Raji (cell line): ENCODE results near the gene NFATC2IP.

Source experiments
- POLR2A ChIP-seq: IDR thresholded peaks from 2 replicates; pipeline ENCODE4 v1.6.1; 2011; ENCODE audit warnings: low read depth, low read length, control low read depth; ENCODE audit not compliant: insufficient read depth

Gene NFATC2IP

DNA sequence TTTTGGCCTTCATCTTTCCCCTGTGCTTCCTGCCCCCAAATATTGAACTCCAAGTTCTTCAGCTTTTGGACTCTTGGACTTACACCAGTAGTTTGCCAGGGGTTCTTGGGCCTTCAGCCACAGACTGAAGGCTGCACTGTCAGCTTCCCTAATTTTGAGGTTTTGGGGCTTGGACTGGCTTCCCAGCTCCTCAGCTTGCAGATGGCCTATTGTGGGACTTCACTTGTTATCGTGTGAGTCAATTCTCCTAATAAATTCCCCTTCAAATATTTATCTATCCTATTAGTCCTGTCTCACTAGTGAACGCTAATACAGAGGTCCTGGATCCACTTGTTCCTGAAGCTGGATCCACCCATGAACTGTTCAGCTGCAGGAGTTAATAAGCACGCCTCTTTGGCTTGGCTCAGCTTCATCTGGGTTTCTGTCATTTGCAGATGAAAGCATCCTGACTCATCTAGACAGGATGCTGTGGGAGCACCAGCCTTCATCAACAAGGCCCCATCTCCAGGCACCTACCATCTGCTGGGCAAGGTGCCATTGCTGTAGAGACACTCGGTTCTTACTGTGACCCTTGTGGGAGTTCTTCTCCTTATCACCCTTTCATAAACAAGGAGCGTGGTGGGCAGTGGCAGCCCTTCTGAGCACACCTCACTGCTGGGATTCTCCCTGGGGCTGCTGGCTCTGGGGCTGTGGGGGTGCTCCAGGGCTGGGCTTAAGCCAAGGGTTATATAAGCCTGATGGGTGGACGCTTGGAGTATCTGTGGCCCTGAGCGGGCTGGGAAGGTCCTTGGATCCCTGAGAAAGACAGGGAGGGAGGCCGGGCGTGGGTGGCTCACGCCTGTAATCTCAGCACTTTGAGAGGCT, 57.2 kb downstream of the NFATC2IP start:
- TF ChIP-seq POLR2A: no peak

DNA sequence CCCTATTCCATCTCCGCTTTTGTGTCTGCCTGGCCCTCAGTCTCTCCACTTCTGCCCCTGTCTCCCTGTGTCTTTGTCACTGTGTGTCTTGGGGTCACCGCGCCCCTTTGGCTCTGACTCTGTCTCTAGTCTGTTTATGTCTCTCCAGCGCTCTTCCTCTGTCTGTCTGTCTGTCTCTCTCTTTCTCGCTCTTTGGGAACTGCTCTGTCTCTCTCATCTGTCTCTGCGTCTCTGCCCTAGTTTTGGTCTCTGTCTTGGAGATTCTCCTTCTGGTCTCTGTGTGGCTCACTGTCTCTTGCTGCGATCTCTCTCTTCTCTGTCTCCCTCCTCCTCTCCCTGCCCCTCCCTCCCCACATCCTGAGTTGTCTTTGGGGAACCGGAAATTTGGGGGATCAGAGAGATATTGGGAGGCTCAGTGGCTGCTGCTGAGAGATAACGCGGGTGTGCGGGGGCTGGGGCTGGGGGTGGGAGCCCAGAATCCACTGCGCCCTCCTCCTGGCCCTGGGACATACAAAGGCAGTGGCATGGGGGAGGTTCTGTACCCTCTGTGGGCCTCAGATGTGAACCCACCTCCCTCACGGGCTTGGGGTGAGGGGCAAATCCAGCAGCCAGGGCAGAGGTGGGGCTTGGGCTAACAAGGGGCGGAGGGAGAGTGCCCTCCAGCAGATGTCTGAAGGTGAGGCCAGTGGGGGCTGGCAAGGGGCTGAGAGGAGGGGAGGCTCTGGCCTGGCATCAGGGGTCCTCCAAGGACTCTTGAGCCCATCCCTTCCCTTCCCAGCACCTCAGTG, 58.5 kb downstream of the NFATC2IP start:
- TF ChIP-seq POLR2A: no peak

DNA sequence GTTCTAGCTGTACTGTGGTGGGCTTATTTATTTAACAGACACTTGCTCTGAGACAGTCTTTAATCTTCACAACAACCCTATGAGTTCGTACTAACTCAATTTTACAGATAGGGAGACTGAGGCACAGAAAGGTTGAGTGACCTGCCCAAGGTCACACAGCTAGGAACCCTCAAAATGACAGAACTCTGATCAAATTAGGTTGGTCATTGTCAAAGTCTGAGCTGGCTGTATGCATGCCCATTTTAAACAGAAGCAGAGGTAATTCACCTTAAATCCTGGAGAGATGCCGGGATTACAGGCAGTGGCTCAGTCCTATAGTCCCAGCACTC, 59.1 kb downstream of the NFATC2IP start:
- no peak for TF ChIP-seq POLR2A

DNA sequence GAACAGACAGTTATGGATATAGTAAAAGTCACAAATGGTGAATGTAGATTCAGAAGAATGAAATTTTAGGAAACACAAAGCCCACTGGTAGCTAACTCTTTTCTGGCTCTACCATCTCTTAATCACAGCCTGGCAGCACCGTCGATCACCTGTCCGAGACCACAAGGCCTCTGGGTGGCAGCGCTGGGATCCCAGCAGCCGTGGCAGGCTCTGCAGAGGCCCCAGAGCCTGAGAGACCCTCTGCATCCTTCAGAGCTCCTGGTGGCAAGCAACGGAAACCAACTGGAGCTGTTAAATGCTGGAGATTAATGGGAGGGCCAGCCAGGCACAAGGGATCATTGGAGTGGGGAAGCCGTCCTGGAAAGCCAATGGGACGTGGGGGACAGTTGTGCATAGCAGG, 60.4 kb downstream of the NFATC2IP start:
- TF ChIP-seq POLR2A: no peak

DNA sequence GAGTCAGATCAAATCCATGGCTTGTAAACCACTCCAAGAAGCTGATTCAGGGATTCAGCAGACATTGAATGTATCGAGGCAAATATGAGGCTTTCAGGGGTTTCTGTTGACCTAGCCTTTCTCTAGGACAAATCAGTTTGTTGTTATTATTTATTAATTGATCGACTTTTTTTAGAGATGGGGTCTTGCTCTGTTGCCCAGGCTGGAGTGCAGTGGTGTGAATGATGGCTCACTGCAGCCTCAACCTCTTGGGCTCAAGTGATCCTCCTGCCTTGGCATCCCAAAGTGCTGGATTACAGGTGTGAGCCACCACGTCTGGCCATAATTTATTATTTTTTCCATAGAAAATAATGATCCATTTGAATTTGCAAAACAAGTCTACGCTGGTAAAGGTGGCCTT, 61.1 kb downstream of the NFATC2IP start:
- no peak for TF ChIP-seq POLR2A

DNA sequence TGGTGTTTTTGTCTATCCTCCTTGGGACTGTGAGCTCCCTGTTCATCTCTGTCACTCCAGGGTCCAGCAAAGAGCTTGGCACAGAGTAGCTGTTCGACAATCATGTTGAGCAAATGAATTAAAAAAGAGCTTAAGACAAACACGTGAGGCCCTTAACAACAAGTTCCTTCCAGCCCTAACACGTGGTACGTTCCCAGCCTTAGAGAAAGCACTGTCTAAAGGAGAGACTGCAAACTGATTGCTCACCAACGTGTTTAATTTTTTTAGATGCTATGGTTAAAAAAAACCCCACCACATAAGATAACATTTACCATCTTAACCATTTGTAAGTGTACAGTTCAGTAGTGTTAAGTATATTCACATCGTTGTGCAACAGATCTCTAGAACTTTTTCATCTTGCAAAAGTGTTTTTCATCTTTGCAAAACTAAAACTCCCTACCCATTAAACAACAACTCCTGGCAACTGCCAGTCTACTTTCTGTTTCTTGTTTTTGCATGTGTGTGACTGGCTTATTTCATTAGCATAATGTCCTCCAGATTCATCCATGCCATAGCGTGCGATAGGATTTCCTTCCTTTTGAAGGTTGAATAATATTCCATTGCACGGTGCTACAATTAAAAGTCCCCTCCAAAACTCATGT, 62.3 kb downstream of the NFATC2IP start:
- TF ChIP-seq POLR2A: no peak

DNA sequence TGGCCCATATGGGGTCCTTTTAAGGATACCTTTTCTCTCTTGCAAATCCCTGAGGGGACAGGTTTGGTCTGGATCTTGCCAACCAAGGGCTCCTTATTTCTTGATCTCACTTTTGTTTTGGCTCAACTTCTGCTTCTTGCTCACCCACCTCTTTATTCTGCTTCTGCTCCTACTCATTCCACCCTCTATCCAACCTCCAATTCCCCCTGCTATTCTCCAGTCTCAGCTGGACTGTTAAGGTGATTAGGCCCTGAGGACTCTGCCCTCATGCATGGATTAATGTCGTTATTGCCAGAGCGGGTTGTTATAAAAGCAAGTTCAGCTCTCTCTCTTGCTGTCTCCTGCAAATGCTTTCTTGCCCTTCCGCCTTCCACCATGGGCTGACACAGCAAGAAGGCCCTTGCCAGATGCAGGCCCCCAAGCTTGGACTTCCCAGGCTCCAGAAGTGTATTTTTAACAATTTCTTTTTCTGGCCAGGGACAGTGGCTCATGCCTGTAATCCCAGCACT, 63.9 kb downstream of the NFATC2IP start:
- TF ChIP-seq POLR2A: no peak
